Amygdala (tissue), 56 donors: ENCODE data around the gene PNMA6A.
"Not testable (repeated sequence)": the region's sequence is repeated elsewhere in the genome, so short reads cannot be mapped to it uniquely, and the experiment has no call there.

Experiments
- DNase-seq, 56 donors: peaks; one replicate each; lab custom pipeline; 2025; lab: John Stamatoyannopoulos, UW

The PNMA6A gene

DNA sequence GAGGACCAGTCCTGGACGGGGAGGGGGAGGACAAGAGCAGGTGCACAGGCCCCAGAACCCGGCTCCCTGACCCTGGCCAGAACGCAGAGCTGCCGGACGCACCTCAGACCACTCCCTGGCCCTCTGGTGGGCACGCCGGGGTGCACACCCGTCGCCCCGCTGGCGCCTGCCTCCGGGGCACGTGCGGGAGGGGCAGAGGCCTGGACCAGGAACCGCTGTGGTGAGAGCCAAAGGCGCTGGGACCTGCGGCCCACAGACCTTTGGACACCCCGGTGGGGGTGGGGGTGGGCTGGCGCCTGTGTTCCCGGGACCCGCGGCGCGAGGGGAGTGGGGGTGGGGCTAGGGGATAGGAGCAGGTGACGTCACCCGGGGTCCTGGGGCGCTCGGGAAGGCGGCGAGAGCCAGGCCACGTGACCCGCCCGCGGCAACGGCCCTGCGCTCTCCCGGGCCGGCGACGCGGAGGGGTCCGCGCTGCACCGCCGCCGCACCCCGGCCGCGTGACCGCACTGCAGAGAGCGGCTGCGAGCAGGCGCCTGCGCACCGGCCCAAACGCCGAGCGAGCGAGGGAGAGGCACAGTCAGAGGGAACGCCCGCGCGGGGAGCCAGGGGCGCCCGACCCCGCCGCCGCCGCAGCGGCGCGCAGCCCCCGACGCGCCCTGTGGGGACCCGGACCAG is at the start of gene PNMA6A:
TSS of gene PNMA6A (plus strand) at position 546 of the 675 bp plus-strand sequence. CDS start 609 bp downstream, outside the sequence.
- not testable (repeated sequence) for DNase-seq

DNA sequence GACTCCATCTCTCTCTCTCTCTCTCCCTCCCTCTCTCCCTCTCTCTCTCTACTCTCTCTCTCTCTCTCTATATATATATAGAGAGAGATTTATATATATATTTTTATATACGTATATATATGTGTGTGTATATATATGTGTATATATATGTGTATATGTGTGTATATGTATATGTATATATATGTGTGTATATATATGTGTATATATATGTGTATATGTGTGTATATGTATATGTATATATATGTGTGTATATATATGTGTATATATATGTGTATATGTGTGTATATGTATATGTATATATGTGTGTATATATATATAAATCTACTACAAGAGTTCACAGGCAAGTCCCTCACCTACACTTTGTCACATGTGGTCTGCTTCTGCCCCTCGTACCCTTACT is 45.8 kb upstream of the PNMA6A start:
- DNase-seq = not testable (repeated sequence)

DNA sequence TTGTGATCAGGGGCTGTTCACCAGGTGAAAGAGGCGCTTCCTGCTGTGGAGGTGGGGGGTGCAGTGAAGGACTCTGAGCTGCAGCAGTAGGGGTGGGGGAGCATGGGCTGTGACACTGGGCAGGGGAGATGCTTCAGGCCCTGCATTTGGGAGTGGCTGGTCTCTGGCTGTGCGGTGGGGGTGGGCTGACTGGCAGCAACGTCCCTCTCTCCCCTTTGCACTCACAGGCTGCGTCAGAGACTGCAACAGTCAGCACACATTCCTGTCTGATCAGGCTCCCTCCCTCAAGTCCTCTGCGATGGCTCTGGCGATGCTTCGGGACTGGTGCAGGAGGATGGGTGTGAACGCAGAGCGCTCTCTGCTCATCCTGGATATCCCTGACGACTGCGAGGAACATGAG is 43.8 kb upstream of the PNMA6A start:
- not testable (repeated sequence) for DNase-seq

DNA sequence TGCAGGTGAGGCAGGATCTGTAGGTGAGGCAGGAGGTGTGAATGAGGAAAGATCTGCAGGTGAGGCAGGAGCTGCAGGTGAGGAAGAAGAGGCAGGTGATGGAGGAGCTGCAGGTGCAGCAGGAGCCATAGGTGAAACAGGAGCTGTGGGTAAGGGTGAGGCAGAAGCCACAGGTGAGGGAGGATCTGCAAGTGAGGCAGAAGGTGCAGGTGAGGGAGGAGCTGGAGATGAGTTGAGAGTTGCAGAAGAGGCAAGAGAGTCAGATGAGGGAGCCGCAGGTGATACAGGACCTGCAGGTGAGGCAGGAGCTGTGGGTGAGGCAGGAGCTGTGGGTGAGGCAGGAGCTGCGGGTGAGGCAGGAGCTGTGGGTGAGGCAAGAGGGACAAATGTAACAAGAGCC is 43.1 kb upstream of the PNMA6A start:
- no peak for DNase-seq

DNA sequence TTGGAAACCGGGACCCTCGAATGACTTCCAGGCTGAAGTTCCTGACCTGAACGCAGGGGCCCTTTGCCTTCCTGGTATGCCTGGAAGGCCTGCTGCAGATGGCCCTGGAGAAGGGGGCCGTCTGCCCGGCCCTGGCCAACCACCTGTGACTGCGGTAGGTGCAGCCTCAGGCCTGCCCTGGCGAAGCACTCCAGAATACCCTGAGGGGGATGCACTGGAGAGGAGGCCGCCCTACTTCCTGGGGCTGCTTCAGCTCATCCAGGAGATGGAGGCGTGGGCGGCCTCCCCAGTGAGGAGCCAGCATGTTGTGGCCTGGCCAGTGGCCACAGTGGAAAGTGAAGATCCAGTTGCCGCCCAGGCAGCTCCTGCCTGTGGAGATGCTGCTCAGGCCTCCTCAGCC is 42.4 kb upstream of the PNMA6A start:
- no peak for DNase-seq

DNA sequence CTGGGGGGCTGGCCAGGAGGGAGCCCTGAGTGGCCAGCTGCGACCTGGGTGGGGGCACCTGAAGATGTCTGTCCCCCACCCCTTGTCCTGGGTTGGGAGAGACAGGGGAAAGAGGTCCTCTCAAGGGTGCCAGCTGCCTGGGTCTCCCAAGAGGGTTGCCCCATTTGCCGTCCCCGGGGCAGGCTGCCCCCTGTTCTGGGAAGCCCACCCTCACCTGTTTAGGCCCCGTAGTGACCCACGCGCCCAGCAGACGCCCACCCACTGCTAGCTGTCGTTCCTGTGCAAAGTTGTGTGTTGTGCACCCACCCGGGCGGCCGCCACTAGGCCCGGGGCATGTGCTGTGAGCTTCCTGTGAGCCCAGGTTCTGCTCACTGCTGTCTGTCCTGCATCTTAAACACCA is 41.5 kb upstream of the PNMA6A start:
- DNase-seq = no peak

DNA sequence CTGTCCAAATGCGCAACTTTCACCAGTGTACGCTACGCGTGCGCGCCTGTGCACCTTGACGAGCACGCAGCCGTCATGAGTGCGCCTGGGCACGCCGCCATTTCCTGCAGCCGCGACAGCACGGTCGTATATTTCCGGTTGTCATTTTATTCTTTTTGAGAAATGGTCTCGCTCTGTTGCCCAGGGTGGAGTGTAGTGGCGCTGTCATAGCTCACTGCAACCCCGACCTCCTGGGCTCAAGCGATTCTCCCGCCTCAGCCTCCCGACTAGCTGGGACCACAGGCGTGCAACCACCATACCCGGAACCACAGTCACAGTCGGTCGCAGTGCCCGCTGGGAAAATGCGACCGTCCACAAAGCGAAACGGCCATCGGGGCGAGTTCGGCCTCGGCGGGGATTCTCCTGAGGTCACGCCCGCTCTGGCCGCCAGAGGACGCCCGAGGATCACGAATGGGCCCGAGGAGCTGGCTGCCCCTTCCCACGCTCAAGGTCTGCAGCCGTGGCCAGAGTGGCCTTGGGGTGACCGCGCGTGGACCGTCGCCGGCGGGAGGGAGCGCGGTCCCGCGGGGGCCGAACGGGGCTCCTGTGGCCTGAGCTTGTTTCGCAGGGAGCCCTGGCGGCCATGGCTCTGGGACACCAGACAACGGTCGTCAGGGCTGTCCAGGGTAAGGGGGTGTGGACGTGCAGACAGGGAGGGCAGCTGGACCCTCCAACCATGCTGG is 39.7 kb upstream of the PNMA6A start:
- peak in 48 of 56 donors; percentile 3 to 75 (median 32) for DNase-seq

DNA sequence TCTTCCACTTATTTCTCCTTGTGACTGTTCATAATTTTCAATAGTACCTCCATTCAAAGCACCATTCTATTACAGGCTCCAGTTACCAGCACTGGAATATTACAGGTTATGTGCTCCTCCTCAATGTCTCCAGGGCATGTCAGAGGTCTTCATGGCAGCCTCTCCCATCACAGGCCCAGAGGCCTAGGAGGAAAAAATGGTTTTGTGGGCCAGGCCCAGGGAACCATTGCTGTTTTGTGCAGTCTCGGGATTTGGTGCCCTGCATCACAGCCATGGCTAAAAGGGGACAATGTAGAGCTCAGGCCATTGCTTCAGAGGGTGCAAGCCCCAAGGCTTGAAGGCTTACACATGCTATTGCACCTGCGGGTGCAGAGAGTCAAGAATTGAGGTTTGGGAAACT is 23.2 kb upstream of the PNMA6A start:
- no peak for DNase-seq

DNA sequence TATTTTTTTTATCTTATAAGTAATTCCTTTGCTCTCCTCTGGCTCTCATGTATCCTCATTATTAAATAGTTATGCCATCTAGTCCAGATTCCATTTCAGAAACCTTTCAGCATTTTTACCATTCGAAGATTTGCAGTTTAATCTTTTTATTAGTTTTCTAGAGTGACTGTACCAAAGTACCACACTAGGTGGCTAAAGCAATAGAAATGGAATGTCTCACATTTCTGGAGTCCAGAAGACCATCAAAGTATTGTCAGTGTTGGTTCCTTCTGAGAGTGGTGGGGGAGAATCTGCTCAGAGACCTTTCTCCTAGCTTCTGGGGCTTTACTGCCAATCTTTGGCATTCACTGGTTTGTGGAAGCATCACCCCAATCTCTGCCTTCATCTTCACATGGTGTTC is 19.7 kb upstream of the PNMA6A start:
- no peak for DNase-seq

DNA sequence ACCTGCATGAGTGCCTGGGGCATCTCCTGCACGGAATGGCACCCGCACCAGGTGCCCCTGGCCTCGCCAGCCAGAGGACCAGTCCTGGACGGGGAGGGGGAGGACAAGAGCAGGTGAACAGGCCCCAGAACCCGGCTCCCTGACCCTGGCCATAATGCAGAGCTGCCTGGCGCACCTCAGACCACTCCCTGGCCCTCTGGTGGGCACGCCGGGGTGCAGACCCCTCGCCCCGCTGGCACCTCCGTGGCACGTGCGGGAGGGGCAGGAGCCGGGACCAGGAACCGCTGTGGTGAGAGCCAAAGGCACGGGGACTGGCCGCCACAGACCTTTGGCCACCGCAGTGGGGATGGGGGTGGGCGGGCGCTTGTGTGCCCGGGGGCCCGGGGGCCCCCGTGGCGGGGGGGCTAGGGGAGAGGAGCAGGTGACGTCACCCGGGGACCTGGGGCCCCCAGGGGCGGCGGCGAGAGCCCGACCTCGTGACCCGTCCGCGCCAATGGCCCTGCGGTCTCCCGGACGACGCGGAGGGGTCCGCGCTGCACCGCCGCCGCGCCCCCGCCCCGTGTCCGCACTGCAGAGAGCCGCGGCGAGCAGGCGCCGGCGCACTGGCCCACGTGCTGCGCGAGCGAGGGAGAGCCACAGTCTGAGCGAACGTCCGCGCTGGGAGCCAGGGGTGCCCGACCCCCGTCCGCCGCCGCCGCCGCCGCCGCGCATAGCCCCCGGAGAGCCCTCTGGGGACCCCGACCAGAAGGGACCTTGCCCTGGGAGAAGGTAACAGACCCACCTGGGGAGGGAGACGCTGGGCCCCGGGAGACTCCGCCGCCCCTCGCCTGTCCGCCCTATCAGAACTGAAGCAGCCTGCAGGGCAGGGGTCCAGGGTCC is 16.1 kb upstream of the PNMA6A start, which contains the start of gene PNMA3:
TSS of gene PNMA3 (plus strand) at position 600 of the 879 bp plus-strand sequence. CDS start 586 bp downstream, outside the sequence.
- DNase-seq = peak in 5 of 56 donors; percentile 3 to 41 (median 6)

DNA sequence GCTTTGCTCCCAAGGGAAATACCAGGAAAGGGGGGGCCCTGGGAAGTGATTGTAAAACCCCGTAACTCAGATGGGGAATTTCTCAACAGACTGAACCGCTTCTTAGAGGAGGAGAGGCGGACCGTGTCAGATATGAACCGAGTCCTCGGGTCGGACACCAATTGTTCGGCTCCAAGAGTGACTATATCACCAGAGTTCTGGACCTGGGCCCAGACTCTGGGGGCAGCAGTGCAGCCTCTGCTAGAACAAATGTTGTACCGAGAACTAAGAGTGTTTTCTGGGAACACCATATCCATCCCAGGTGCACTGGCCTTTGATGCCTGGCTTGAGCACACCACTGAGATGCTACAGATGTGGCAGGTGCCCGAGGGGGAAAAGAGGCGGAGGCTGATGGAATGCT is 15.0 kb upstream of the PNMA6A start:
- no peak for DNase-seq

DNA sequence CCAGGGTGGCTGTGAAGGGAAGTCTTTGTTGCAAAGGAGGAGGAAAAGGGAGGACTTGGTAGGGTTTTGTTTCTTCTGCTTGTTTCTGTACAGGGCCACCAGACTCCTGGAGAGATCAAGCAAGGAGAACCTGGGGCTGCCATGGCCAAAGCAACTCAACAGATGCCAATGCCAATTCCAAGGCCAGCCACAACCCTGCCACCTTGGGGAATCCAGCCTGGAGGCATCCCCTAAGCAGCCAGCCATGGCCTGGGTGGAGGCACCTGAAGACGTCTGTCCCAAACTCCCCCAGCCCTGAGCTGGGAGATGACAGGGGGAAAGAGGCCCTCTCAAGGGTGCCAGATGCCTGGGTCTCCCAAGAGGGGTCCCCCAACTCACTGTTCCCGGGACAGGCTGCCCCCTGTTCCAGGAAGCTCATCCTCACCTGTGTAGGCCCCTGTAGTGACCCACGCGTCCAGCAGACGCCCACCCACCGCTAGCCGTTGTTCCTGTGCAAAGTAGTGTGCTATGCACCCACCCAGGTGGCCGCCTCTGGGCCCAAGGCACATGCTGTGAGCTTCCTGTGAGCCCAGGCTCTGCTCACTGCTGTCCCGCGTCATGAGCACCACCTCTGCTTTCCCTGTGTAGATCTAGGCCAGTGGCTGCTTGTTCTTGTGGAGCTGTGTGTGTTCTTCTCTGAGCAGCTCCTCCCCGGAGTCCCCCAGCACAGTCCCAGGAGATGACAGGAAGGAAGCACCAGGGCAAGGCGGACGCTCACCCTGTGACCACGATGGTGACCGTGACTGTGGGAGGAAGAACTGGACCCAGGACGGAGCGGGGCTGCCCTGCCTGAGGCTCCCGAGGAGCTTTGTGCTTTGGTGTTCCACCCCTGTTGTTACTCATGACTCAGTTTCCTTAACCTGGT is 12.8 kb upstream of the PNMA6A start:
- DNase-seq = no peak

DNA sequence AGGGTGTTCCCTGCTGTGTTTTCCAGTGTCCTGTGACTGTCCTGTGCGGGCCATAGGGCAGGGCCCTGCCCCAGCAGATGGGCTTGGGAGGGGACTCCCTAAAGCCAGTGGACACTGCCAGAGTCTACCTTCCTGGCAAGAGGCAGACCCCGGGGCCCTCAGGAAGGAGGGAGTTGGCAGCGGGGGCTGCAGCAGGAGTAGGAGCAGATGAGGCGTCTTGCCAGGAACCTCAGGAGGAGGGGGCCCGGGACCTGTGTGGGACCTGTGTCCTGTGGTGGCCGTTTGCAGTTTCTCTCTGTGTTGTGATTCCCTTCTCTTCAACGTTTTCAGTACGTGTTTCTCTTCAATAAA is 12.2 kb upstream of the PNMA6A start:
- DNase-seq = no peak

DNA sequence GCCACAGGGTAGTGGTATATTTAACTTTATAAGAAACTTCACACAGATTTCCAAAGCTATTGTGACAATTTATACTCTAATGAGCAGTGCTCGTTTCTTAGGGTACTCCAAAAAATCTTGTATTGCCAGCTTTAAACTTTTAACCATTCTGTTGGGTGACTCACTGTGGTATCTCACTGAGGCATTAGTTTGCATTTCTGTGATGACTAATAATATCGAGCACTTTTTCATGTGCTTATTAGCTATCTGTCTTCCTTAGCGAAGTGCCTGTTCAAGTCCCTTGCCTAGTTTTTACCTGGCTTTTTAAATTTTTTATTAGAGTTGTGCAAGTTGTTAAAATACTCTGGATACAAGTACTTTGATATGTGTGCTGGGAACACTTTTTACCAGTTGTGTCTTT is 10.5 kb upstream of the PNMA6A start:
- no peak for DNase-seq

DNA sequence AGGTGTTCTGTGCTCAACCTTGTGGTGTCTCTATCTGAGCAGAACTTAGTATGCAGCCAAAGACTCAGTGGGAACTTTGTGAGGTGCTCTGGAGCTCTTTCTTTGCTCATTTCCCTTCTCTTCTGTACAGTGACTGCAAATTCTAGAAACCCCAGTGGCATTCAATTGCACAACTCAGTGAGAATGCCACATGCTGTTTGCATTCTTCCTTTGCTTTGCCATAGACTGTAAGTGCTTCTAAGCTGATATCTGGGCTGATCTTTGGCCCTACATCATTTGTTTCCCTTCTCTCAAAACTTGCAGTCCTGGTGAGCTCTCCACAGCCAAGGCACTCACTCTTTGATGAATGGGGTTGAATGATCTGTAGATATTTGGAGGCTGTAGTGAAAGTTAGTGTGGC is 8.9 kb upstream of the PNMA6A start:
- no peak for DNase-seq

DNA sequence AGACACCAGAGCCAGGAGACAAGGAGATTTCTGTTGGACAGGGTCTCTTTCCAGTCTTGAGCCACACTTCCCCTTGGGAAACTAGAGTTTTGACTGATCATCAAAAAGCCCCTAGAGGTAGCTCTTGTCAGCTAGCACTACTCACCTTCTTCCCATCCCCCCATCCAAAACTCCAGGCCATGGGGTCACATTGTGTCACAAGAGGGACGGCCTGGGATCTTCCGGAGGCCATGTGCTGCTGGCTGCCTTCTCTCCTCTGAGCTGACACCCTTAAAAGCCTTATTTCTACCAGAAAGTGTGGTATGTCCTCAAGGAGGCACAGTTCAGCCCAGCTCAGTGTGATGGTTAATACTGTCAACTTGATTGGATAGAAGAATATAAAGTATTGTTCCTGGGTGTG is 8.2 kb upstream of the PNMA6A start:
- DNase-seq = no peak

DNA sequence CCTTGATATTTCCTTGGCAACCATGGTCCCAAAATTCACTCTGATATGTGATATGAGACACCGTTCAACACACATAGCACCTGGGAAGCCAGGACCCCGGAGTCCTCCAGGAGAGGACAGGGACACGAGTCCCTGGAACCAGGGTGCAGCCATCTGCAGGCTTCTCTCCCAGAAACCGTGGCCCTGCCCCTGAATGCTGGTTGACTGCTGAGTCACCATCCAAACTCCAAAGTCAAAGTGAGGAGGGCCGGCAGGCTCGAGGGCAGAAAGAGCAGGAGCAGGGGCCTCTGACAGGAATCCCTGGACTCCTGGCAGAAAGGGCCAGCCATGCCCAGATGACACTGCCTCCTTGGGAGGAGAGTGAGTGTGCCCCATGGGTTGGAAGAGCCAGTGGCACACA is 6.9 kb upstream of the PNMA6A start:
- no peak for DNase-seq

DNA sequence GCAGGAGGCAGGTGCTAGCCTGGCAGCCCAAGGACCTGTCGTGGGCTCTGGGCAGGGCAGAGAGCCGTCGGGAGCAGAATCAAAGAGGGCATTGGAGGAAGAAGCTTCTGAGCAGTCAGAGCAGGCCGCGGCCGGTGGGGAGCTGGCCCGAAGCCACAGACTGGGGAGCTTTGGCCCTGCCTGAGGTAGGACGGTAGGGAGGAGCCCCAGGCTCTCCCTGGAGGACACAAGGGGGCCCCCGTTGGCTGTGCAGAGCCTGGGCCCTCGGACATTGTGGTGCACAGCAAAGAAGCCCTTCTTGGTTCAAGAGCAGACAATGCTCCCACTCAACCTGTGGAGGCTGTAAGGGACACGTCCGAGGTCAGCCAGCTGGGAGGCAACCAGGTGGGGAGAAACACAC is 5.9 kb upstream of the PNMA6A start:
- DNase-seq = not testable (repeated sequence)

DNA sequence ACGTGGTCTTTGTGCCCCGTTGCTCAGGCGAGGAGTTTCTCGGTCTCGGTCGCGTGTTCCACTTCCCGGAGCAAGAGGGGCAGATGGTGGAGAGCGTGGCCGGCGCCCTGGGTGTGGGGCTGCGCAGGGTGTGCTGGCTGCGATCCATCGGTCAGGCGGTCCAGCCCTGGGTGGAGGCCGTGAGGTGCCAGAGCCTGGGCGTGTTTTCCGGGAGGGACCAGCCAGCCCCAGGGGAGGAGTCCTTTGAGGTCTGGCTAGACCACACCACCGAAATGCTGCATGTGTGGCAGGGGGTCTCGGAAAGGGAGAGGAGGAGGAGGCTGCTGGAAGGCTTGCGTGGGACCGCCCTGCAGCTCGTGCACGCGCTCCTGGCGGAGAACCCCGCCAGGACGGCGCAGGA is 1.1 kb downstream of the PNMA6A start:
- DNase-seq = not testable (repeated sequence)

DNA sequence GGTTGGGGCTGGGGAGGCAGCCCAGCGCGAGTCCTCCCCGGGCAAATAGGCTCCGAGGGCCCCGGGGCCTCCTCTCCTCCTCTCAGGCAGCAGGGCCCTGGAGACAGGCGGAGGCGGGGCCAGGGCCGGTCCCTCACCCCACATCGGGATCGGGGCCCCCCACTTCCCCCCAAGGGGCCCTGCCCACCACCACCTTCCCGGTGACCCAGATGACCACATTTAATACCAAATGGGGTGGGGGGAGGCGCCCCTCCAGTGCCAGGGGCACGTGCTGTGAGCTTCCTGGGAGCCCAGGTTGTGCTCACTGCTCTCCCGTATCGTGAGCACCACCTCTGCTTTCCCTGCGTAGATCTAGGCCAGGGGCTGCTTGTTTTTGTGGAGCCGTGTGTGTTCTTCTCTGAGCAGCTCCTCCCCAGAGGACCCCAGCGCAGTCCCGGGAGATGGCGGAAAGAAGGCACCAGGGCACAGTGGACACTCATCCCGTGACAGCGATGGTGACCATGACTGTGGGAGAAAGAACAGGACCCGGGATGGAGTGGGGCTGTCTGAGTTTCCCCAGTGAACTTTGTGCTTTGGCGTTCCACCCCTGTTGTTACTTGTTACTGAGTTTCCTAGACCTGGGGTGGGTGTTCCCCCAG is 2.1 kb downstream of the PNMA6A start:
- DNase-seq = no peak
